ENCODE measurements around the gene SFTPD.
"Not testable (repeated sequence)": the region's sequence is repeated elsewhere in the genome, so short reads cannot be mapped to it uniquely, and the experiment has no call there.

SFTPD gene

GRCh38 chr10:79948976-79949722, at the start of gene SFTPD:
Gene SFTPD, minus strand, starts transcription at chr10:79949105. Its CDS starts 2,446 bp downstream, at chr10:79946659.
- DNase-seq = no peak

GRCh38 chr10:79995979-79996634, 47.2 kb upstream of the SFTPD start:
- DNase-seq = no peak

- no peak for DNase-seq
These were observed 45.7 kb upstream of the SFTPD start for GRCh38 chr10:79994556-79994955.

GRCh38 chr10:79988199-79988598, 39.3 kb upstream of the SFTPD start:
- DNase-seq = not testable (repeated sequence)

- DNase-seq = not testable (repeated sequence)
These were observed 37.8 kb upstream of the SFTPD start for GRCh38 chr10:79986661-79987060.

- no peak for DNase-seq
These were observed 36.7 kb upstream of the SFTPD start for GRCh38 chr10:79985481-79986072.

GRCh38 chr10:79984851-79985250, 35.9 kb upstream of the SFTPD start:
- no peak for DNase-seq

- DNase-seq = no peak
These were observed 34.5 kb upstream of the SFTPD start for GRCh38 chr10:79983286-79983909.

- DNase-seq = no peak
These were observed 34.0 kb upstream of the SFTPD start for GRCh38 chr10:79982861-79983260.

GRCh38 chr10:79982362-79982800, 33.5 kb upstream of the SFTPD start:
- DNase-seq = no peak

- no peak for DNase-seq
These were observed 32.8 kb upstream of the SFTPD start for GRCh38 chr10:79981450-79982361.

- no peak for DNase-seq
These were observed 31.8 kb upstream of the SFTPD start for GRCh38 chr10:79980711-79981110.

GRCh38 chr10:79979976-79980687, 31.2 kb upstream of the SFTPD start:
- no peak for DNase-seq

GRCh38 chr10:79979310-79979975, 30.5 kb upstream of the SFTPD start:
- no peak for DNase-seq

GRCh38 chr10:79976999-79977398, 28.1 kb upstream of the SFTPD start:
- no peak for DNase-seq

- no peak for DNase-seq
These were observed 21.2 kb upstream of the SFTPD start for GRCh38 chr10:79970062-79970461.

- no peak for DNase-seq
These were observed 999 bp downstream of the SFTPD start for GRCh38 chr10:79947787-79948424.

GRCh38 chr10:79947083-79947415, 1.9 kb downstream of the SFTPD start:
- DNase-seq = no peak

GRCh38 chr10:79946271-79947082, 2.4 kb downstream of the SFTPD start:
- DNase-seq = no peak

Data from cerebellar nuclear complex (tissue), 1 donor.